Measurements from ENCODE around the gene CTU1.

CTU1 gene

DNA sequence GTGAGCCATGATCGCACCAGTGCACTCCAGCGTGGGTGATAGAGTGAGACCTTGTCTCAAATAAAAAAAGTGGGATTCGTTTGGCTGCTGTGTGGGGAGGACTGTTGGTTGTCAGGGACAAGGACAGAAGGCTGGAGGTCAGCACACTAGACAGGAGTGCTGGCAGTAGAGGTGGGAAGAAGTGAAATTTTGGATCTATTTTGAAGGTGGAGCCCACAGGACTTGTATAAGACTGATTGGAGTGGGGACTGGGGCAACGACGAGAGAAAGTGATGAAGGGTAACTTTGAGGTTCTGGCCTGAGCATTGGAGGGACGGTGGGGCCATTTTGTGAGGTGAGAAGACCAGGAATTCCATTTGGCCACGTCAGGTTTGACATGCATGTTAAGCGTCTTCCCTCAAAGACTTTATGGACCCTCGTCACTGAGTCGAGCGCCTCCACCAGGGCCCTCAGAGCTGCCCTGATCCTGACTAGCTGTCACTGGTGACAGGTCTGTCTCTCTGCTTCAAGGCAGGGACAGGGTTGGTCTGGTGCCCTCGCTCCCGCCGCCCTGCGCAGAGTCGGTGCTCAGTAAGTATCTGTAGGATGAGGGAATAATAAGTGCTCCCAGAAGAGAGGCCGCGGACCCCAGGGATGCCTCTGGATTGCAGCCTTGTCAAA, 673 bp downstream of the CTU1 start:
- DNase-seq (ENCODE audit: low read depth in 3 of 3, low spot score in 1 of 3) = no peak

DNA sequence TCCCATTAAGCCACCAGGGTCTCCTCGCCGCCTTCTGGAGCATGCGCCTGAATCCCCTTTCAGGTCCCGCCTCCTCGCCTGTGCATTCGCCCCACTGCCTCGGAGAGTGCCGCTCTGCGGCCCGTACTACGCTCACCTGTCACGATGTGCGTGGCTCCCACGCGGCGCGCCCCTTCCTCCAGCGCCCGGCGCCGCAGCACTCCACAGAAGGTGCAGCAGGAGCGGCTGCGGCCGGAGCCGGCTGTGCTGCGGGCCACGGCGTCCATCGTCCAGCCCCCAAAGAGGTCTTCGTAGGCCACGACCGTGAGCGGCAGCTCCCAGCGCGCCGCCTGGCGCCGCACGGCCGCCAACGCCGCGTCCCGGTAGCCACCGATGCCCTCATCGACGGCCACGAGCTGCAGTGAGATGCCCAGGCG, 4.3 kb downstream of the CTU1 start:
- no peak for DNase-seq (ENCODE audit: low read depth in 3 of 3, low spot score in 1 of 3)

DNA sequence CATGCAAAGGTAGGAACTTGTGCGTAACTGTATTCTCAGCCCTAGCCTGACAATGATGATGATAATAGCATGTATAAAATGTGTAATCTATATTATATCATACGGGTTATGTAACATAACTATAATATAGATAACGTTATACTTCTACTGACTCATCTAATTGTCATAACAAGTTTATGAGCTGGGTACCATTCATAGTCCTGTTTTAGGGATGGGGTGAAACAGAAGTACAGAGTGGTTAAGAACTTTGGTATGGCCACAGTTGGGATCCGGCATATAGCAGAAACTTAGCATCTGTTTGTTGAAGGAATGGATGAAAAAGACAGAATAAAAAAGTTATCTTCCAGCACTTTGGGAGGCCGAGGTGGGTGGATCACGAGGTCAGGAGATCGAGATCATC, 5.2 kb downstream of the CTU1 start:
- no peak for DNase-seq (ENCODE audit: low read depth in 3 of 3, low spot score in 1 of 3)

- no peak for DNase-seq (ENCODE audit: low read depth in 3 of 3, low spot score in 1 of 3)
Measured at GRCh38 chr19:51101171-51101865, 6.9 kb downstream of the CTU1 start.

DNA sequence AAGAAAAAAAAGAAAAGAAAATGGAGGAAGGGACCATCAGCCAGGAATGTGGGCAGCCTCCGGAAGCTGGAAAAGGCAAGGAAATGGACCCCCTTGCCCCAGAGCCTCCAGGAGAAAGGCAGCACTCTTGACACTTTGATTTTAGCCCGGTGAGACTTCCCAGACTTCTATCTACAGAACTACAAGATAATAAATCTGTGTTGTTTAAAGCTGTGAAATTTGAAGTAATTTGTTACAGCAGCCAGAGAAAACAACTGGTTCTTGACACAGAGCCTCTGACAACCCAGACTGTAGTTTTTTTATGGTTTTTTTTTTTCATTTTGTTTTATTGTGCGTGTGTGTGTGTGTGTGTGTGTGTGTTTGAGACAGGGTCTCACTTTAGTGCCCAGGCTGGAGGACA, 7.6 kb downstream of the CTU1 start:
- no peak for DNase-seq (ENCODE audit: low read depth in 3 of 3, low spot score in 1 of 3)

- DNase-seq (ENCODE audit: low read depth in 3 of 3, low spot score in 1 of 3) = no peak
Measured at GRCh38 chr19:51099047-51099382, 9.2 kb downstream of the CTU1 start.

GRCh38 chr19:51098365-51099046, 9.7 kb downstream of the CTU1 start:
- no peak for DNase-seq (ENCODE audit: low read depth in 3 of 3, low spot score in 1 of 3)

DNA sequence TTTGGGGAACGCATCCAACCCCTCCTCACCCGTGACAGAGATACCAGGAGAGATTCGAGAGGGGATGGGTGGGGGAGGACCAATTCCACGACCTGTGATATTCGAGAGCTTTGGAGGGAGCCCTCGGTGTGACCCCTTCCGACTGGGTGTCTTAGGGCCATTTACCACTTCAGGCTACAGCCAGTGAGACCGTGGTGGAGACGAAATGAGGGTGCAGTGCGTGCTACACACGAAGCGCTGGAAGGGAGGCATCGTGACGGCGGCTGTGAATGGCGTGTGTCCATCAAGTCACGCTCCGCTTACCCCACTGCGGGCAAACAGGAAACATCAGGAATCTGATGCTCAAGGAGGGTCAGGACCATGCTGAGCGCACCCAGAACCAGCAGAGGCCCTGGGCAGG, 10.4 kb downstream of the CTU1 start:
- no peak for DNase-seq (ENCODE audit: low read depth in 3 of 3, low spot score in 1 of 3)

DNA sequence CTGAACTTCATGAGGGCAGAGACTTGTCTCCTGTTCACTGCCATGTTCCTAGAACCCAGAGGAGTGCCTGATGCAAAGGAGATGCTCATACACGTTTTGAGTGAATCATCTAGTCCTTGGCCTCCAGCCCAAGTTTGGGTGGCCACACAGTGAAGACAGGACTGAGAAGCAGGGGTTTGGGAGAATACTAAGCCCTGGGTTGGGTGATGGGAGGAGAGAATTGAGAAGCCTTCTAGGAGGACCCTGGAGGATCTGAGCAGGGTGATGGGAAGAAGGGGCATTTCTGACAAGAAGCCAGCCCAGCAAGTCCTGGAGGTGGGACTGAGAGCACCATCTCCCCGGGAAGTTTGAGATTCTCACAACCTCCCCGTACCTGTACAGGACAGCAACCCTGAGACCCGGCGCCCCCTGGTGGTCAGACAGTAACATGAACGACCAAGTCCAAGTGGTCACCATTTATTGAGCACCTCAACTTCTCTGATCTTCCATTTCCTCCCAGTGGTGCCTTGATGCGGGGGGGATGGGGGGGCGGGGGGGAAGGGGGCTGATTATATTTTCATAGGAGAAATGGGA, 11.0 kb downstream of the CTU1 start:
- peak in 1 of 3 donors; percentile 64 for DNase-seq (ENCODE audit: low read depth in 3 of 3, low spot score in 1 of 3)

DNA sequence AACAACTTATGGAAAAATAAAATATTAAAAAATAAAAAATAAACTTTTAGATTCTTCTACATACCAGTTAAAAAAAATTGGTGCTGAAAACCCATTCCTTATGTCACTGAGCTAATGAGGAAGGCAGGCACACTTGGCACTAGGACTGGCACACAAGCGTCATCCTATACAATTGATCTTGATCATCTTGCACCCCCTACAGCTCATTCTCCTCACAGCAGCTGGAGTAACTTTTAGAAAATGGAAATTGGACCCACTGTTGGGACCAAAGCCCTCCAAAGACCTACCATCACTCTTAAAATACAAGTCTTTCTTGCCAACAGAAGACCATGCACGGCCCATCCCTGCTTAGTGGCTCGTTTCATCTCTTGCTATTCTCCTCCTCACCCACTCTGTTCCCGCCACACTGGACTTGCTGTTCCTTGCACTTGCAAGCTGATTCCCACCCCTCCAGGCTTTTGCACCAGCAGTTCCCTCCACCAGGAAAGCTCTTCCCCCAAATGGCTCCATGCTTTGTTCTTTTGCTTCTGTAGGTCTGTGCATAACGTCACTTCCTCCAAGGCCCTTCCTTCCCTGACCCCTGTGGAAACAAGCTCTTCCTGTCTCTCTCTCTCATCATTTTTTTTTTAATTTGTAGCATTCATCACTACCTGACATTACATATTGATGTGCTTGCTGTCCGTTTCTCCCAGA, 11.6 kb downstream of the CTU1 start:
- no peak for DNase-seq (ENCODE audit: low read depth in 3 of 3, low spot score in 1 of 3)

DNA sequence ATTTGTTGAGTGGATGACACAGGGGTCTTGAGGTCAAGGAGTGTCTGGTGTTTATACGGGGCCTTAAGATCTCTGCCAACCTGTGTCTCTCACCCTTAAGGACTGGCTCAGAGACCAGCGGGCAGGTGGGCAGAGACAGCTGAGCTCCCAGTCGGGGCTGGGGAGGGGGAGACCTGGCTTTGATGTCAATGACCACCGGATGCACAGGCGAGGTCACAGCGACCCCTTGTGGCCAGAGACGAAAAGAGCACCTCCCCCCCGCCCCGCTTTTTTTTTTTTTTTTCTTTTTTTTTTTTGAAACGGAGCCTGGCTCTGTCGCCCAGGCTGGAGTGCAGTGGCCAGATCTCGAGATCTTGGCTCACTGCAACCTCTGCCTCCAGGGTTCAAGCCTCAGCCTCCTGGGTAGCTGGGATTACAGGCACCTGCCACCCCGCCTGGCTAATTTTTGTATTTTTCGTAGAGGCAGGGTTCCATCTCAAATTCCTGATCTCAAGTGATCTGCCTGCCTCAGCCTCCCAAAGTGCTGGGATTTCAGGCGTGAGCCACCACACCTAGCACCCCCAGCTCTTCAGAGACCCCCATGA, 13.4 kb downstream of the CTU1 start:
- DNase-seq (ENCODE audit: low read depth in 3 of 3, low spot score in 1 of 3) = peak in 1 of 3 donors; percentile 23

DNA sequence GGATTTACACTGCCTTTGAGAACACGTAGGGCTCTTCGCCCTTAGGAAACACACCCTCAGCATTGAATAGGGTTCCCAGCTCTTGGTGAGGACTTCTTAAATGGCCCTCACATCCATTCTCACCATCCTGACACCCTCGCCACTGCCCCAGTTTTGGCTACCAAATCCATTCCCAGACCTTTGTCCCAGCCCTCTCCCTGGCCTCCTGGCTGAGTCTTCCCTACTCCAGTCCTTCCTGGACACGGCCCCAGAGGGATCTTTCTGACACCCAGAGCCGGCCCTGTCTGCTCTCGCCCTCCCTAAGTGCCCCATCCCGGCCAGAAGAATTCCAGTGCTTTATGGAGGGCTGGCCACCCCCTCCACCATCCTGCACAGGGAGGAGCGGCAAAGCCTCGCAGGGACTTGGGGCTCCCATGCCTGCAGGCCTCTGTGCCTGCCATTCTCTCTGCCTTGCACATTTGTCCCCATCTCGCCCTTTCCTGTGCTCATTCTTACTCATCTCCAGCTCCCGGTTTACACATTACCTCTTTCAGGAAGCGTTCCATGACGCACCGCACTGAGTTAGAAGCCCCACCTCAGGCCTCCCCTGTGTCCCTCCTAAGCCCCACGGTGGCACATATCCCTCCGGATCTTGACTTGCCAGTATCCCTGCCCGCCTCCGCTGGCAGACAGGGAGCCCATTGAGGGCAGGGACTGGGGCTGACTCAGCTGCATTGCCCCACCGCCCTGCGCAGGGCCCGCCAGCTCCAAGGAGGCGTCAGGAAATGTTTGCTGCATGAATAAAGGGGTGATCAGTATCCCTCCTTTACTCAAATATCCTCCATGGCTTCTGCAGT, 14.5 kb downstream of the CTU1 start:
- no peak for DNase-seq (ENCODE audit: low read depth in 3 of 3, low spot score in 1 of 3)

DNA sequence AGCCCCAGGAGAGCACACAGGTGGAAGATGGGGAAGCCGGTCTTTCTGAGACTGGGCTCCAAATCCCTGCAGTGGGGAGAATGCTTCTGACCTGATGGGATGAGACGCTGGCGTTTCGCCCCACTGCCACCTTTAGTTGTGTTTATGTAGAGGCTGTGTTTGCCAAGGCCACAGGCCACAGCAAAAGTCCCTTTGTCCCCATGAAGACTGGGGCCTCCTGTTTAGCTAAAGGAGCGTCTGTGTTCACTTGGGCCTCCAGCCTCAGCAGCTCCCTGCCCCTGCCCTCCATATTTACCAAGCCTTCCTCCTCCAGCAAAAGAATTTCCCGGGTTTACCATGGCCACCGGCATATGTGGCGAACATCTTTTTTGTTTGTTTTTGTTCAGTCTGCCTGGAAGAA, 15.1 kb downstream of the CTU1 start:
- no peak for DNase-seq (ENCODE audit: low read depth in 3 of 3, low spot score in 1 of 3)

DNA sequence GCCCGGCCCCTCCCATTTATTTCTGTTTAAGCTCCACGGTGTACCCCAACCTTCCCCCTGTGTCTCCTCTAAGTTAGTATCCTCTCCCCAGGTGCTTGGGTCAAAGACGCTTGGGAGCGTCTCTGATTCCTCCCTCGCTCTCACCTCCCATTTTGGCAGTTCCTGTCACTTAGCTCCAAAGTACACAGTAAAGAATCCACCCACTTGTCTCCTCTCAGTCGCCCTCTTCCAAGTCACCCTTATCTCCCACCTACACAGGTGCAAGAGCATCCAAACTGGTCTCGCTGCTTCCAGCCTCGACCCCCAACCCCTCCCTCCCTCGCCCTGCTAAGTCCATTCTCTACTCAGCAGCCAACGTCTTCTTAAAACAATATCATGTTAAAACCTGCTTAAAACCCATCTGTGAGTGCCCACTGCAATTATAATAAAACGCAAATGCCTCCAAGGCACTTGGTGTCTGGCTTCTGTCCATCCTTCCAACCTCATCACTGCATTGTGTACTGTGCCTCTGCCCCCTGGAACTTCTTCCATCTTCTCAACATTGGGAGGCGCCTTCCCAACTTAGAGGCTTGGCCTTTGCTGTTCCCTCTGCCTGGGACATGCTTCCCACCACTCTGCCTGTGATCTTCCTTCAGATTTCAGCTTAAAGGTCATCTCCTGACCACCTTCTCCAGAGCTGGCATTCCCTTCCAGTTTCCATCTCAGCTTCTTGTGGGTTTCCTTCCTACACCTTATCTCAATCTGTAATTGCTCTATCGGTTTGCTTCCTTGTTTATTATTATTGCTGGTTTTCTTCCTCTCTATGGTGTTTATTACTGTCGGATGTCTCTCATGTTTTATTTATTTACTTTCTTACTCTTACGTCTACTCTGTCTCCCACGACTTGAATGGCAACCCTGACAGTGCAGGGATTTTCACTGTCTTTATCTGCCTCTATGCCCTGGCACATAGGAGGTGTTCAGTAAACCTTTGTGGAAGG, 16.0 kb downstream of the CTU1 start:
- DNase-seq (ENCODE audit: low read depth in 3 of 3, low spot score in 1 of 3) = no peak

DNA sequence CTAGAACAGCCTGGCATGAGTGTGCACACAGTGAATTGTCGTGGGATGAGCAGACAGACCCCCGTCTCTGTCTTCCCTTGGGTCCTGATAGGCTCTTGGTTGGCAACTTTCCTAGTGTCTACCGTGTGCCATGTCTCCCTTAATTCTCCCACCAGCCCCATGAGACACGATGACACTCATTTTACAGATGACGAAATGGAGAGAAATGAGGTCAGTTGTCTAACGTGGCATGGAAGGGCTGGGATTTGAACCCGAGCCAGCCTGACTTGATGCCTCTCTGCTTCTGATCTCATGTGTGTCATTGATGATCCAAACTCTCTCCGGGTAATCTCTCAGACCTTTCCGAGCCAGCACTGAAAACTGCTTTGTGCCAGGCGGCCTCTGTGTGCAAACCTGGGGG, 17.1 kb downstream of the CTU1 start:
- DNase-seq (ENCODE audit: low read depth in 3 of 3, low spot score in 1 of 3) = no peak

DNA sequence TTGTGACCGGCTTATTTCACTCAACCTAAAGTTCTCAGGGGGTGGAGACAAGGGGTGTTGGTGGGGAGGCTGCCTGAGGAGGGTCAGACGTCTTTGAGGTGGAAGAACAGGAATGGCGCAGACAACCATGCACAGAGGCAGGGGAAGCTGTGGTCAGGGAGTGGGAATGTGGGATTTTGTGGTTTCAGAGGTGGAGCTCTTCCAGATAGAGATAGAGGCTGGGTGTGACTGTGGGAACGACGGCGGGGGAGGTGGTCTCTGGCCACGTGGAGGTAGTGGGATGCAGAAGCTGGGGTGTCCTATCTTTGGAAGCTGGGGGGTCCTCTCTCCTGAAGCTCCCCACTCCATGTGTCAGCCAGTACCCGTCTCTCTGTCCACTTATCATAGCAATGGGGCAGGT, 17.7 kb downstream of the CTU1 start:
- DNase-seq (ENCODE audit: low read depth in 3 of 3, low spot score in 1 of 3) = no peak

- no peak for DNase-seq (ENCODE audit: low read depth in 3 of 3, low spot score in 1 of 3)
Measured at GRCh38 chr19:51089786-51090185, 18.4 kb downstream of the CTU1 start.

DNA sequence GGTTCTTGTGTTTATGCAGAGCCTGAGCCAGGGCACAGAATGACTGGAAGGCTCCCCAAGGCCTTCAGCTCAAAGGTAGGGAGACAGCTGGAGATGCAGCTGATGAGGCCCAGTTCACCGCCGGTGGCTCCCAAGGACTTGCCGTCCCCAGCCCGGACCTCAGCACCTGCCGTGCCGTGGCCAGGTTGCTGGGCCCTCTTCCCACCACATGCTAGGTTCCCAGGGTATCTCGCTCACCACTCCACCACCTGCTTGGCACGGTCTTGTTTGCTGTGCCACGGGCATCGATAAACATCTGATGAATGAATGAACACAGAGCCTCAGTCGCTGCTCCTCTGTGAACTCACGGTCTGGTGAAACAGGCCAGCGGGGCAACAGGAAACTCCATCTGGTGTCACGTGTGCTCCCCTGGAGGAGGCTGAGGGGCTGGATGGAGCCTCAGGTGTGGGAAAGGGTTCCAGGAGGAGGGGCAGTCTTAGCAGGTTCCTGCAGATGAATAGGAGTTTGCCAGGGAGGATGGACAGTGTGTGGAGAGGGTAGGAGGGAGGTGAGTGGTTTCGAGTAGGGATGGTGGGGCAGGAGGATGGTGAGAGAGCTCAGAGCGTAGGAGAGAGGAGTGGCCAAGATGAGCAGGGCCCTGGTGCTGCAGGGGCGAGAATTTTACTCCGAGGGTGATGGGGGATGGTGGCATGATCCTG, 21.9 kb downstream of the CTU1 start:
- DNase-seq (ENCODE audit: low read depth in 3 of 3, low spot score in 1 of 3) = no peak

DNA sequence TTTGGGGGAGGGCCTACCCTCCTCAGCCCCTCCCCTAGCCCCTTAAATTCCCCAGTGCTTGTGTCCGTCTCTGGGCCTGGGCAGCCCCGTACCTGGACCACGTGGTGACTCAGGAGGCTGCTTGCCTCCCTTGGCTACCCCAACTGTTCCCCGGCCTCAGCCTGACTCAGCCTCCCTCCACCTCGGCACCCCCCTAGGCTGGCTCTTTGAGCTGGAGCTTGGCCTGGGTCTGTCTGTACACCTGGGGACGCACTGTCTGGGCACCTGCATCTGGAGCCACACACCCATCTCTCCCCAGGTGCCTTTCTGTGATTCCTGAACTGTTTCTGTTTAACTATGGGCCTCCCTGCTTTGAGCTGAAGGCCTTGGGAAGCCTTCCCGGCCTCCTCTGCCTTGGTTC, 23.7 kb downstream of the CTU1 start:
- DNase-seq (ENCODE audit: low read depth in 3 of 3, low spot score in 1 of 3) = no peak
